ENCODE data around the gene LINGO4.

- no peak for TF ChIP-seq CTCF (conservative IDR thresholded peaks at IDR 0.05; ENCODE audit: low read depth, low read length)
- no peak for TF ChIP-seq EZH2 (IDR thresholded peaks at IDR 0.05; ENCODE audit: borderline replicate concordance, low read depth, low read length, poor library complexity, severe bottlenecking)
Observed at GRCh38 chr1:151828921-151829320, 23.7 kb upstream of the LINGO4 start.
